Transverse colon (tissue), 4 donors: ENCODE data around the gene CYFIP1.

ENCODE experiments used
- EP300 ChIP-seq: sonication (generic); formaldehyde crosslinking; IDR thresholded peaks from one replicate; pipeline ENCODE4 v1.6.1; 2017; ENCODE audit warnings: antibody characterized with exemption, low read depth
- POLR2A ChIP-seq: fragments of 450-650 bp; IDR thresholded peaks from one replicate; pipeline ENCODE4 v1.6.1; 2016; ENCODE audit warnings: antibody characterized with exemption, mild to moderate bottlenecking, moderate library complexity
- POLR2AphosphoS5 ChIP-seq, 3 donors: sonication (generic); formaldehyde crosslinking; IDR thresholded peaks; one replicate each; pipeline ENCODE4 v1.6.1; 2016; ENCODE audit warnings: antibody characterized with exemption in 3 of 3
- TF ChIP-seq, protein P1 (sequence below), 5 experiments: fragments of 200-600 bp in 3 of 5; fragments of 450-650 bp in 2 of 5; sonication (generic) in 3 of 5; IDR thresholded peaks; 1 replicate in 2 of 5; 2 replicates in 3 of 5; pipeline ENCODE4 v1.5.1; 2016 to 2017; ENCODE audit warnings: antibody characterized with exemption in 5 of 5, inconsistent platforms in 3 of 5, mild to moderate bottlenecking in 2 of 5, moderate library complexity in 1 of 5

DNA sequence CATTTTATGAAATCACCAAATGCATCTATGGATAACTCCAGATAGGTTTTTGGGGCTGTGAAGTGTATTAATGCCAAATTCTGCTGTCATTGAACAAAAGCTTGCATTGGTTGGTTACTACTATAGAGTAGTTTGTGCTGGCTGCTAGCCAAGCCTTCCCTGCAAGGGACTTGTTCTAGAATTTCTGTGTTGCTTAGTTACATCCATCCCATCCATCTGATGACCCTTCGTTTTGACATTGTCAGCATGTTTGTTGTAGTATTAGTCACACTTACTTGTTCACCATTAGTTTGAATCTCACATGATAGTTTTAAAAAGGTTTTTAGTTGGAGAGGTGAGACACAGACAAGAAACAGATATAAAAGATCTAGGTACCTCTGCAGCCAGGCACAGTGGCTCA lies 148.7 kb downstream of the CYFIP1 start:
- TF ChIP-seq POLR2AphosphoS5 (IDR thresholded peaks at IDR 0.05) = no peak
- TF ChIP-seq, protein P1, sequence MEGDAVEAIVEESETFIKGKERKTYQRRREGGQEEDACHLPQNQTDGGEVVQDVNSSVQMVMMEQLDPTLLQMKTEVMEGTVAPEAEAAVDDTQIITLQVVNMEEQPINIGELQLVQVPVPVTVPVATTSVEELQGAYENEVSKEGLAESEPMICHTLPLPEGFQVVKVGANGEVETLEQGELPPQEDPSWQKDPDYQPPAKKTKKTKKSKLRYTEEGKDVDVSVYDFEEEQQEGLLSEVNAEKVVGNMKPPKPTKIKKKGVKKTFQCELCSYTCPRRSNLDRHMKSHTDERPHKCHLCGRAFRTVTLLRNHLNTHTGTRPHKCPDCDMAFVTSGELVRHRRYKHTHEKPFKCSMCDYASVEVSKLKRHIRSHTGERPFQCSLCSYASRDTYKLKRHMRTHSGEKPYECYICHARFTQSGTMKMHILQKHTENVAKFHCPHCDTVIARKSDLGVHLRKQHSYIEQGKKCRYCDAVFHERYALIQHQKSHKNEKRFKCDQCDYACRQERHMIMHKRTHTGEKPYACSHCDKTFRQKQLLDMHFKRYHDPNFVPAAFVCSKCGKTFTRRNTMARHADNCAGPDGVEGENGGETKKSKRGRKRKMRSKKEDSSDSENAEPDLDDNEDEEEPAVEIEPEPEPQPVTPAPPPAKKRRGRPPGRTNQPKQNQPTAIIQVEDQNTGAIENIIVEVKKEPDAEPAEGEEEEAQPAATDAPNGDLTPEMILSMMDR (IDR thresholded peaks at IDR 0.05) = no peak
- no peak for TF ChIP-seq EP300
- no peak for TF ChIP-seq POLR2A
